NAMALWA (cell line): ENCODE measurements around the gene PCP2.

Experiments used
- DNase-seq: peaks from one replicate; pipeline ENCODE4 v3.0.0-alpha.2; 2015; ENCODE audit warnings: low spot score

The PCP2 gene

GRCh38 chr19:7638802-7639465, 5.4 kb upstream of the PCP2 start:
- no peak for DNase-seq

DNA sequence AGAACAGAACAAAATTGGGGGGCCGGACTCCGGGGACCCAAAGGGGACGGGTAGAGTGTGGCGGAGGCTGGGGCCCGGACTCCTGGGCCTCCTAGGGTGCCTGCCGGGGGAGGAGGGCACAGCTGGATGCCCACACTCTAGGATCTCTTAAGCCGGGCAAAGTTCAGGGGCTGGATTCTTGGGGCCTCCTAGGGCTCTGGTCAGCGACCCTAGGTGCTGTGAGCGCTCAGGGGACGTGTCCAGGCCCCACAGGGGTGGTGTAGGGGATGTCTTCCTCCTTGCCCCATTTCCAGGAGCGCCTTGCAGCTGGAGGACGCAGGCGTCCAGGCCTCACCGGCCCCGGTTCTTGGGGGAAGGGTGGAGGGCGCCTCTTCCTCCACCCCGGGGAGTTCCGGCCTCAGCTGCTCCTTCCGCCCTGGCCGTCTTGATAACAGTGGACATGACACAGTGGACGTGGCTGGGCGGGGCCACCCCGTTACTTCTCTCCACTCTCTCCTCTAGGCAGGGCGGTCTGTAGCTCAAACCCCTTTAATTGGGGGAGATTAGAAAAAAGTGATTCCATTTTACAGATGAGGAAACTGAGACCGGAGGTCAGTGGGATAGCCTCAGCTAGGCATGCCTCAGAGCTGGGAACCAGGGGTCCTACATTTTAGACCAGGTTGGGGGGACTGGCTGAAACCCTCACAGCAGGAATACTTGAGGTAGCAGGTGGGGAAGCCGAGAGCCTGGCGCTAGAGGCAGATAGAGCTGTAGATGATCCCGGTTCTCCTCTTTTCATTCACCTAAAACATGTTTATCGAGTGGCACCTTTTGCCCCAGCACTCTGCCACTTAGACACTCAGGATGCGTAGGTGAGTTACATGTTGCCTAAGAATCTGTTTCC, 4.1 kb upstream of the PCP2 start:
- DNase-seq, result no peak

GRCh38 chr19:7636691-7637373, 3.3 kb upstream of the PCP2 start, which contains the start of gene STXBP2:
Gene STXBP2 (plus strand): TSS chr19:7637110. CDS start chr19:7637150, 40 bp downstream.
- DNase-seq, result peak; percentile 89

DNA sequence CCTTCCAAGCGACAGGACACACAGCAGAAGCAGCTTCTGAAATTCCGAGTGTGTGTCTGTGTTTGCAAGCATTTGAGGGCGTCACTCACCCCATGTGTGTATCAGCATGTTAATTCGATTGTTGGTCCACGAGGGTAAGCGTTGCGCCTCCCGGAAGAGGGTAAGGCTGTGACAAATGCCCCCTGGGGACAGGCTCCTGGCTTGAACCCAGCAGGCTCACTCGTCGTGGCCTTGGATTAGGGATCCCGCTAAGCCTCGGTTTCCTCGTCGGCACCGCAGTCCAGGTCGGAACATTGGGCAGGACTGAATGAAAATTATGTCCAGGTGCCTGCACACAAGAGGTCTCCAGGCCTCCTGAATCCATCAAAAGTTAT, 2.8 kb upstream of the PCP2 start:
- DNase-seq, result no peak

DNA sequence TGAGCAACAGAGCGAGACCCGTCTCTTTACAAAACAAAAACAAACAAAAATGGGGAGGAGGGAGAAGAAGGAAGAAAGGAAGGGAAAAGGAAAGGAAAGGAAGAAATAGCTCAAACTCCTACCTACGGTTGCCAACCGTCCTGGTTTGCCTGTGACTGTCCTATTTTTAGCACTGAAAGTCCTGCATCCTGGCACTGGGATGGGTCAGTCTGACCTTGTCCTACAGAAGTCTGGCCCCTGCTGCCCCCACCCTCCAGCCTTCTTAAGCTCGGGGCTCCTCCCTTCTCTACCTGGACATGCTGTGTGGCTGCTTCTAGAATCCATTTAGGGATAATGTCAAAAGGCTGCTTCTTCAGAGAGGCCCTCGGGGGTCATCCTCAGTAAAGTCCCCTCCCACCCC, 2.2 kb upstream of the PCP2 start:
- DNase-seq, result no peak

DNA sequence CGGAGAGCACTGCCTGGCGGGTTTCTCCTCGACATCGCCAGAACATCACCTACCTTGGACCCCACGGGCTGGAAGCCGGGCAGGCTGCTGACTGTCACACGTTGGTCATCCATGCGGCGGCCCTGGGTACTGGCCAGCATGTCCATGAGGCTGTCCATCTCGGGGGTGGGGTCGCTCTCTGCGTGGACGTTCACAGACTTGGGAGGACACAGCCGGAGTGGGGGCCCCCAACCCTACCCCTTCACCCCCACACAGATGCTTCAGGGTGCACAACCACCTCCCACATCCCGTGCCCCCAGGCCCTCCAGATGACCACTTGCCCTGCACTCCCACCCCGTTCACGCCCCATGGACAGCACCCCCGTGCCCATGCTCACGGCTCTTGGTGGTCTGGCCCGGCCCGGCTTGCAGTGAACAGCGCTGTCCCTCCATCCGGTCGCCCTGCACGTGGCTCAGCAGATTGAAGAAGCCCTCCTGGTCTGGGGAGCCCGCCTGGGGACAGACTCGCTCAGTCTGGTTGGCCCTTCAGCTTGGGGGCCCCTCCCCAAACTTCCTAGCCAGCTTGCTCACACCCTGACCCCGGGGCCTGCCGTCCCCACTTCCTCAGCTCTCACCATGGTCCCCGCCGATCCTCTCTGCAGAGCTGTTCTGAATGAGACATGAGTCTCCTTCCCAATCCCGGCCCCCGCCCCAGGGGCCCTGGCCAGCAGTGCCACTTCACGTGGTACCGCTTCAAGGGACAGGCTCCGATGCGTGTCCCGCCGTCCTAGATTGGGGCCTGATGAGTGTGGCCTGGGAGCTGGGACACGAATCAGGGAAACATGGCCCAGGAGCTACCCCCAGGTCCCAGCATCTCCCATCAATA, 947 bp downstream of the PCP2 start:
- no peak for DNase-seq

DNA sequence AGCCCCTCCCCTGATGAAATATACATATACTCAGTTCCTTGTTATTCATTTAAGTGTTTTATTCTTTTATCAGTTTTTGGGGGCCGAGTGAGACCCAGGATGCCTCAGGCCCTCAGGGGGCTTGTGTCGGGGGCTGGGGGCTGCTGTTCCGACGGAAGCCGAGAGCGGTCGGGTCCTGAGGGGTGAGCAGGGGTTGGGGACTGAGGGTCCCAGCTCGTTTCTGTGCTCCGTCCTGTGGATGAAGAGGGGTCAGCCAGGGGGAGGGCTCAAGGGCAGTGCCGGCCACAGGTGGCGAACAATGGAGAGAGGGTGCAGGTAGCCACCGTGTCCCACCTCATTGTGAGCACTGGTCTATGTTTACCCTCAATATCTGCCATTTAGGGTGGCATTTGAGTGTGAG, 1.9 kb downstream of the PCP2 start:
- DNase-seq, result no peak

DNA sequence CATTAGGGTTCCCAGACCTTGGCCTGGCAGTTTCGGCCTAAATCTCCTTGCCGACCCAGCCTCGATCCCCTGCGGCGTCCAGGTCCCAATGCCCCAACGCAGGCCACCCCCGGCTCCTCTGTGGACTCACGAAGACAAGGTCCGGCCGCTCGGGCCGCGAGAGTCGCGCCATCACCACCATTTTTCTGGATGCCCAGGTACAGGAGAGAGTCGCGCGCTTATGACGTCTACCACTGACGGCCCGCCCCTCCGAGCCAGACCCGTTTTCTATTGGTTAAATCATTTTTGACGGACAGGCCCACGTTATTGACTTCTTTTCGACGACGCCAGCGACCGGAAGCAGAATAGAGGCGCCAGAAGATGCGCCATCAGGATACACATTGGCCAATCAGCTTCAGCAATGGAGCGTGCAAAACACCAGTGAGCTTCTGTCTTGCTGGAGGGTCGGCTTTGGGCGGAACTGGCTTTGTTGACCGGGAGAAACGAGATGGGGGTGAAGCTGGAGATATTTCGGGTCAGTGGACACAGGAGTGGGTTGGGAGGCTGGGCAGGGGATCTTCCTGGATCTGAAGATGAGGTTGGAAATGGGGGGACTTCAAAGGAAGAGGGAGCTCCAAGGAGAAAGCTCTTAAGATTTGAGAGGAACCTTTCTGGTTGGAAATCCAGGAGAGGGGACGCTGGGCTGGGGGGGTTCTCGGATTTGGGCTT, 4.0 kb downstream of the PCP2 start, which contains the start of the genes PET100 and XAB2:
Gene PET100, plus strand, starts transcription at position 447 of the 708 bp plus-strand sequence. Its CDS starts 41 bp downstream, at position 488.
Gene XAB2, minus strand, starts transcription at position 199 of the 708 bp plus-strand sequence. Its CDS starts 18 bp downstream, at position 181.
- peak; percentile 99 for DNase-seq

- DNase-seq, result no peak
Observed at GRCh38 chr19:7628589-7629311, 4.8 kb downstream of the PCP2 start.

DNA sequence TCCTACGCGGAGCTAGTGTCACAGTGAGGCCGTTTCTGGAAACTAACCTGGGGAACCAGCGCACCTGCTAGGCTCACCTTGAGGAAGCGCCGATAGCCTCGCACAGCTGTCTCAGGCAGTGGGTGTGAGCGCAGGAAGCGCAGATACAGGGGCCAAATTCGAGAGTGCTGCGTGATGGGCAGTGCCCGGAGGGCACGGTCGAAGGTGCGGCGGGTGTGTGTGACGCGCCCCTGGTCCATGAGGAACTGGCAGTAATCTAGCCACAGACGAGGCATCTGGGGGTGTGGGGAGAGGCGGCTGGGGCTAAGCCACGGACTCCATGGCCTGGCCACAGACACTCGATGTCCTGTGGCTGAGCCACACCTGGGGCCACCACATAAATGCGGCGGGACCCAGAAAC, 6.4 kb downstream of the PCP2 start:
- DNase-seq, result no peak

GRCh38 chr19:7625763-7626372, 7.7 kb downstream of the PCP2 start:
- no peak for DNase-seq

GRCh38 chr19:7624810-7625209, 8.7 kb downstream of the PCP2 start:
- no peak for DNase-seq

- DNase-seq, result no peak
Observed at GRCh38 chr19:7623725-7624603, 9.6 kb downstream of the PCP2 start.

DNA sequence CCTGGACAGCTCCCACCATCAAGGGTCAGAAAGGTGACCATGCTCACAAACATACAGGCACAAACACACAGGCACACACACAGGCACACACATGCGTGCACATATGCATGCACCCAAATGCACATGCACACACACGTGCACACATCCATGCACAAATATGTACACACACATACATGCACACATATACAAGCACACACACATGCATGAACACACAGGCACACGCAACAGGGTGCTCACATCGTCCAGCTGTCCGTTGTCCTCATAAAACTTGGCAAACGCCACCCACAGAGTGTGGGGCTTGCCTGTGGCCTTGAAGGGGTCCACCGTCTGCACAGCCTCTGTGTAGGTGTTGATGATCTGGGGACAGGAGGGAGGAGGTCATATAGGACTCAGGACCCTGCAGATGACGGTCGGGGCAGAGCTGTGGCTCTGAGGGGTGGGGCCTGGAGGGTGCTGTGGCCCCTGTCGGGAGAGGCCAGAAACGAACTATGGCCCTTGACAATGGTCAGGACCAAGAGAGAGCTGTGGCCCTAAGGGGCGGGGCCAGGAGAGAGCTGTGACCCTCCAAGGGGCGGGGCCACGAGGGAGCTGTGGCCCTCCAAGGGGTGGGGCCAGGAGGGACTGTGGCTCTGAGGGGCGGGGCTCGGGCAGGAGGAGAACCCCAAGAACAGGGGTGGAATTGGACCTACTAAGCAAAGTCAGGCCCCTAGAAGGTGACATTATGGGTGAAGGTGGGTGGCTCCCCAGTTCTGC, 10.4 kb downstream of the PCP2 start:
- DNase-seq, result peak; percentile 36

- no peak for DNase-seq
Observed at GRCh38 chr19:7620442-7621412, 12.8 kb downstream of the PCP2 start.

- DNase-seq, result no peak
Observed at GRCh38 chr19:7619671-7620441, 13.7 kb downstream of the PCP2 start.
